CD14-positive monocyte (primary cell): ENCODE data around the gene TCTN3. TPM values are rescaled to one million over a fixed set of nuclear protein-coding genes. Genes with fewer than 3 reads are reported as not detected.

Source experiments
- DNase-seq, 3 donors: peaks; one replicate each; pipeline ENCODE4 v3.0.0-alpha.2; 2011 to 2022
- H2AFZ ChIP-seq: 2 replicates; pipeline ENCODE4 v1.6.0; 2012; ENCODE audit warnings: mild to moderate bottlenecking, low read depth, low read length, inconsistent platforms; ENCODE audit not compliant: insufficient read depth, poor library complexity, severe bottlenecking
- H3K27ac ChIP-seq, 2 donors: 1 replicate in 1 of 2; 2 replicates in 1 of 2; pipeline ENCODE4 v1.5.1; 2012 to 2013; ENCODE audit warnings: low read length in 2 of 2, control low read depth in 1 of 2, inconsistent platforms in 1 of 2, low read depth in 1 of 2, mild to moderate bottlenecking in 1 of 2
- H3K27me3 ChIP-seq, 2 donors: one replicate each; pipeline versions ENCODE4 v1.6.0 to v1.6.1; 2011 to 2013; ENCODE audit warnings: low read length in 2 of 2; ENCODE audit not compliant: control insufficient read depth in 2 of 2, insufficient read depth in 2 of 2
- H3K36me3 ChIP-seq, 2 donors: replicated peaks in 1 of 2; 1 replicate in 1 of 2; 2 replicates in 1 of 2; pipeline versions ENCODE4 v1.5.1 to v1.6.1; 2012 to 2013; ENCODE audit warnings: low read length in 2 of 2, control low read depth in 1 of 2, inconsistent platforms in 1 of 2, mild to moderate bottlenecking in 1 of 2; ENCODE audit not compliant: insufficient read depth in 2 of 2, control insufficient read depth in 1 of 2
- H3K4me1 ChIP-seq, 2 donors: 1 replicate in 1 of 2; 2 replicates in 1 of 2; pipeline versions ENCODE4 v1.5.1 to v1.6.1; 2012 to 2013; ENCODE audit warnings: low read length in 2 of 2, control low read depth in 1 of 2, inconsistent platforms in 1 of 2, mild to moderate bottlenecking in 1 of 2, moderate library complexity in 1 of 2; ENCODE audit not compliant: insufficient read depth in 2 of 2, control insufficient read depth in 1 of 2
- H3K4me2 ChIP-seq: replicated peaks from 2 replicates; pipeline ENCODE3; 2012; ENCODE audit warnings: low read length, moderate library complexity, mild to moderate bottlenecking; ENCODE audit not compliant: poor library complexity, severe bottlenecking; ENCODE audit errors: extremely low read depth
- H3K4me3 ChIP-seq, 3 experiments: fragments of 200-600 bp in 1 of 3; sonication (generic) in 1 of 3; replicated peaks in 1 of 3; 1 replicate in 2 of 3; 2 replicates in 1 of 3; pipeline ENCODE4 v1.5.1; 2011 to 2013; ENCODE audit warnings: low read length in 3 of 3, mild to moderate bottlenecking in 3 of 3, control low read depth in 2 of 3, low read depth in 2 of 3, inconsistent platforms in 1 of 3, moderate library complexity in 1 of 3
- H3K79me2 ChIP-seq: 2 replicates; pipeline ENCODE4 v1.6.0; 2012; ENCODE audit warnings: mild to moderate bottlenecking, control low read depth, inconsistent platforms, low read length, moderate library complexity; ENCODE audit not compliant: insufficient read depth
- H3K9ac ChIP-seq: 2 replicates; pipeline ENCODE4 v1.6.0; 2017; ENCODE audit warnings: low read length, mild to moderate bottlenecking; ENCODE audit not compliant: insufficient read depth, poor library complexity, severe bottlenecking
- H3K9me3 ChIP-seq, 2 donors: replicated peaks in 1 of 2; 1 replicate in 1 of 2; 2 replicates in 1 of 2; pipeline versions ENCODE4 v1.5.1 to v1.6.1; 2012 to 2013; ENCODE audit warnings: low read length in 2 of 2, control low read depth in 1 of 2; ENCODE audit not compliant: control insufficient read depth in 1 of 2, insufficient read depth in 1 of 2
- H4K20me1 ChIP-seq: 2 replicates; pipeline ENCODE4 v1.6.0; 2012; ENCODE audit warnings: mild to moderate bottlenecking, low read length, control low read depth, moderate library complexity; ENCODE audit not compliant: insufficient read depth
- H3K27ac Mint-ChIP-seq, 7 donors: one replicate each; pipeline ENCODE4 v1.8.0; 2020; ENCODE audit warnings: mild to moderate bottlenecking in 7 of 7, mixed read lengths in 7 of 7, moderate library complexity in 6 of 7, inconsistent platforms in 2 of 7
- H3K27me3 Mint-ChIP-seq, 3 donors: one replicate each; pipeline ENCODE4 v1.8.0; 2021 to 2022; ENCODE audit warnings: low read depth in 3 of 3, mild to moderate bottlenecking in 3 of 3, mixed read lengths in 3 of 3, moderate library complexity in 3 of 3, inconsistent platforms in 1 of 3
- H3K36me3 Mint-ChIP-seq, 2 donors: one replicate each; pipeline ENCODE4 v1.8.0; 2020; ENCODE audit warnings: mixed read lengths in 2 of 2, inconsistent platforms in 1 of 2, mild to moderate bottlenecking in 1 of 2
- H3K4me1 Mint-ChIP-seq: one replicate; pipeline ENCODE4 v1.8.0; 2020; ENCODE audit warnings: mild to moderate bottlenecking, mixed read lengths
- H3K4me3 Mint-ChIP-seq, 2 donors: one replicate each; pipeline ENCODE4 v1.8.0; 2020; ENCODE audit warnings: mild to moderate bottlenecking in 2 of 2, mixed read lengths in 2 of 2, moderate library complexity in 1 of 2
- H3K9me3 Mint-ChIP-seq, 7 donors: one replicate each; pipeline ENCODE4 v1.8.0; 2020 to 2022; ENCODE audit warnings: mixed read lengths in 7 of 7, mild to moderate bottlenecking in 6 of 7, moderate library complexity in 6 of 7, inconsistent platforms in 2 of 7
- WGBS: methylation state at CpG from one replicate; pipeline ENCODE4 v1.1.5; 2013; ENCODE audit warnings: missing lambda C conversion rate; ENCODE audit not compliant: insufficient coverage; 5-methylcytosine and 5-hydroxymethylcytosine counted together
- intact Hi-C, 2 donors: fragments of 100-400 bp; cut with micrococcal nuclease; formaldehyde crosslinking; loops; one replicate each; pipeline versions ENCODE4 v1.15.0 to v1.15.1; 2023
- polyA plus RNA-seq, 3 donors: library from polyadenylated mRNA; depleted of rRNA in 1 of 3; unstranded in 2 of 3; stranded (reverse) in 1 of 3; fragments of 300-500 nt in 2 of 3; fragments of >200 nt in 1 of 3; fragmentation: Illumina TruSeq in 2 of 3; gene quantifications; 1 replicate in 2 of 3; 2 replicates in 1 of 3; pipeline ENCODE4 v1.2.3, GENCODE V29; 2012 to 2021
- TF ChIP-seq, protein P1 (sequence below): fragments of 200-600 bp; IDR thresholded peaks from one replicate; pipeline ENCODE4 v1.8.0; 2022; ENCODE audit warnings: antibody characterized with exemption, mild to moderate bottlenecking

Gene TCTN3
- polyA plus RNA-seq, 3 donors, result 8.5 to 23.1 (median 14.4) TPM

DNA sequence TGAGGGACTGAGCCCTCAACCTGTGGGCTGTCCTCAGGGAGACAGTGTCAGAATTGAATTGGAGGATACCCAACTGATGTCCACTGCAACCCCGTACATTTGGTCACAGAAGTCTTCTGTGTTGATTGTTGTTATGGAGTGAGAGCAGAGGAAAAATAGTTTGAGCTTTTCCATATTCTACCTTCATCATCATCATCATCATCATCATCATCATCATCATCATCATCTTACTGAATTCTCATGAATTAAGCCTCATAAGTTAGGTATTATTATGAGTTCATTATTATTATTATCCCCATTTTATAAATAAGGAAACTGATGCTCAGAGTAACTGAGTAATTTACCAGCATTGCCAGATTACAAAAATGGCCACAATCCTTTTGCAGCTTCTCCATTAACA lies 45.6 kb downstream of the TCTN3 start:
- Histone ChIP-seq H3K36me3 (peaks cover 0 to 54% of the 10 kb centered on the region in 2 donors), H3K9me3 (peaks cover 6 to 8% of the 10 kb centered on the region in 2 donors), H3K4me1 (no peaks in the 10 kb centered on the region), H2AFZ (no peak overlapping the region), H3K27me3 (no peaks in the 10 kb centered on the region), H3K4me3 (no peak overlapping the region), H3K79me2 (no peaks in the 10 kb centered on the region), H4K20me1 (no peaks in the 10 kb centered on the region), H3K4me2 (no peak overlapping the region), H3K9ac (no peak overlapping the region), H3K27ac (no peak overlapping the region)
- H3K4me3 Mint-ChIP-seq, result no peak overlapping the region
- H3K27ac Mint-ChIP-seq, result no peak overlapping the region
- WGBS, result no CpG with 5 or more reads among the region's 1 CpG
- intact Hi-C loops, result no loop called here
- peaks cover 58 to 59% of the 10 kb centered on the region in 2 donors for H3K36me3 Mint-ChIP-seq
- peaks cover 0 to 1% (median 0%) of the 10 kb centered on the region in 3 donors for H3K27me3 Mint-ChIP-seq
- no peaks in the 10 kb centered on the region for H3K4me1 Mint-ChIP-seq
- peaks cover 3 to 17% (median 8%) of the 10 kb centered on the region in 7 donors for H3K9me3 Mint-ChIP-seq
- DNase-seq, result no peak
- TF ChIP-seq, protein P1, sequence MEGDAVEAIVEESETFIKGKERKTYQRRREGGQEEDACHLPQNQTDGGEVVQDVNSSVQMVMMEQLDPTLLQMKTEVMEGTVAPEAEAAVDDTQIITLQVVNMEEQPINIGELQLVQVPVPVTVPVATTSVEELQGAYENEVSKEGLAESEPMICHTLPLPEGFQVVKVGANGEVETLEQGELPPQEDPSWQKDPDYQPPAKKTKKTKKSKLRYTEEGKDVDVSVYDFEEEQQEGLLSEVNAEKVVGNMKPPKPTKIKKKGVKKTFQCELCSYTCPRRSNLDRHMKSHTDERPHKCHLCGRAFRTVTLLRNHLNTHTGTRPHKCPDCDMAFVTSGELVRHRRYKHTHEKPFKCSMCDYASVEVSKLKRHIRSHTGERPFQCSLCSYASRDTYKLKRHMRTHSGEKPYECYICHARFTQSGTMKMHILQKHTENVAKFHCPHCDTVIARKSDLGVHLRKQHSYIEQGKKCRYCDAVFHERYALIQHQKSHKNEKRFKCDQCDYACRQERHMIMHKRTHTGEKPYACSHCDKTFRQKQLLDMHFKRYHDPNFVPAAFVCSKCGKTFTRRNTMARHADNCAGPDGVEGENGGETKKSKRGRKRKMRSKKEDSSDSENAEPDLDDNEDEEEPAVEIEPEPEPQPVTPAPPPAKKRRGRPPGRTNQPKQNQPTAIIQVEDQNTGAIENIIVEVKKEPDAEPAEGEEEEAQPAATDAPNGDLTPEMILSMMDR, result no peak

DNA sequence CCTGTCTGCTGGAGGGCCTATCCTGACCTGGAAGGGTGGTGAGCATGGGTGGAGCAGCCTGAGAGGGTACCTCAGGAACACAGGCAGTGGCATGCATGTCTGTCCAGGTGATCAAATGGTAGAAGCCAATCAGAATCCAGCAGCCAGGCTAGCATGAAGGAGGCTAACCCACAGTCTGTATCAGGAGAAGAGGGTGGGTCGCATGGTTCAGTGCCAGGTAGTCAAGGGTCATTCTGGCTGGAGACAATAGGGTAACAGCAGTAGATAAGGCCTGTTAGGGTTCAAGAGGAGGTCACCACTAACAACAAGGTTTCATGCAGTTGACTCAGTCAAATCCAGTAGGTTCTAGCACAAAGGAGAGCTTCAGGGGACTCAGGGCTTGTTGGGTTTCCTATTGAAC lies 47.6 kb downstream of the TCTN3 start:
- Histone ChIP-seq H3K79me2 (no peaks in the 10 kb centered on the region), H3K4me2 (no peak overlapping the region), H3K36me3 (peaks cover 4 to 63% of the 10 kb centered on the region in 2 donors), H3K9ac (no peak overlapping the region), H3K4me3 (no peak overlapping the region), H3K27ac (no peak overlapping the region), H4K20me1 (no peaks in the 10 kb centered on the region), H2AFZ (no peak overlapping the region), H3K4me1 (no peaks in the 10 kb centered on the region), H3K27me3 (no peaks in the 10 kb centered on the region), H3K9me3 (peaks cover under 1 to 2% of the 10 kb centered on the region in 2 donors)
- intact Hi-C loops, result no loop called here
- peaks cover 0 to 2% (median 1%) of the 10 kb centered on the region in 3 donors for H3K27me3 Mint-ChIP-seq
- no peak for DNase-seq
- TF ChIP-seq, protein P1, result no peak
- 100% methylated on average over 1 of the region's 1 CpG for WGBS
- peaks cover 49 to 51% of the 10 kb centered on the region in 2 donors for H3K36me3 Mint-ChIP-seq
- H3K4me3 Mint-ChIP-seq, result no peak overlapping the region
- H3K4me1 Mint-ChIP-seq, result no peaks in the 10 kb centered on the region
- H3K9me3 Mint-ChIP-seq, result peaks cover 0 to 4% (median 1%) of the 10 kb centered on the region in 7 donors
- no peak overlapping the region for H3K27ac Mint-ChIP-seq
